Measurements from ENCODE around the gene RBPJ.
A peak's percentile ranks its signal among the peaks of the same experiment; 100 is the strongest.
"Not testable (repeated sequence)": the region's sequence is repeated elsewhere in the genome, so short reads cannot be mapped to it uniquely, and the experiment has no call there.

The RBPJ gene

DNA sequence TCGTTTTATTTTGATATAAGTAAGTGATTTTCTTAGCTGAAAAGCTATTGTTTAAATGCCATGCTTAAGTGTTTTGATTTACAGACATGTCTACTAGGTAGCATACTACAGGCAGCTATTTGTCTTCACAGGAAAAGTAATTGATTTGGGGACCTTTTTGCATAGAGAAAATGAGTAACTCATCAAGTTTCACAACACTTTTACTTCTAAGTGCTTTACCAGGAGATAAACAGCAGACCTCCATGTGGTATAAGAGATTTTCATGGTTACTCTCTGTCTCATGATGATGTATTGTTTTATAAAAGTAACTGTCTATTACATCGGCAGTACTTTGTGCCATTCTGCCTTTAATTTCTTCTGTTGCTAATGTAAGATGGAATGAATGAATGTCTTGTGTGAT lies 28.7 kb downstream of the RBPJ start:
- no peak overlapping the region for H3K4me3 ChIP-seq (ENCODE audit: low read depth, low read length)
- H3K27me3 ChIP-seq (ENCODE audit: control insufficient read depth, insufficient read depth, low read length): no peaks in the 10 kb centered on the region
- no peaks in the 10 kb centered on the region for H3K9me3 ChIP-seq (ENCODE audit: control insufficient read depth, insufficient read depth, low read length)
- no peaks in the 10 kb centered on the region for H3K36me3 ChIP-seq (ENCODE audit: control insufficient read depth, insufficient read depth, low read length)
- peaks cover 11% of the 10 kb centered on the region for H3K4me1 ChIP-seq (ENCODE audit: control insufficient read depth, insufficient read depth, low read length)
- no peak overlapping the region for H3K9ac ChIP-seq (ENCODE audit: low read depth, low read length)

DNA sequence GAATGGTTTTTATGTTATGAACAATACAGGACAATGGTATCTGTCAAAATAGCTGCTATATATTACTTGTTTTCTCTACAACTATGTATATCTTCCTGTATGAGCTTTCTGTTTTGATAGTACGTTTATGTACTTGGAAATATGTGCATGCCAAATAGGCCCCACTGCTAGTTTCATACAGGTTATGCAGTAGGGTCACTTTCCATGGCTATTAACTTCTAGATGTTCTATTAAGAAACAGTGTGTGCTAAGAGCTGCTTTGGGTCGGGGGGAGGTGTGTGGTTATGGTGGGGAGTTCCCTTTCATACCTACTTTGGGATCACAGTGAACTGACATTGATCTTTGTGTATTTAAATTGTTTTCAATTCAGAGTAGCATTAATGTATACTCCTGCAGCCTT lies 30.9 kb downstream of the RBPJ start:
- H3K36me3 ChIP-seq (ENCODE audit: control insufficient read depth, insufficient read depth, low read length): no peaks in the 10 kb centered on the region
- no peaks in the 10 kb centered on the region for H3K27me3 ChIP-seq (ENCODE audit: control insufficient read depth, insufficient read depth, low read length)
- H3K4me1 ChIP-seq (ENCODE audit: control insufficient read depth, insufficient read depth, low read length): peaks cover 12% of the 10 kb centered on the region
- H3K9ac ChIP-seq (ENCODE audit: low read depth, low read length): no peak overlapping the region
- H3K4me3 ChIP-seq (ENCODE audit: low read depth, low read length): no peak overlapping the region
- H3K9me3 ChIP-seq (ENCODE audit: control insufficient read depth, insufficient read depth, low read length): no peaks in the 10 kb centered on the region

DNA sequence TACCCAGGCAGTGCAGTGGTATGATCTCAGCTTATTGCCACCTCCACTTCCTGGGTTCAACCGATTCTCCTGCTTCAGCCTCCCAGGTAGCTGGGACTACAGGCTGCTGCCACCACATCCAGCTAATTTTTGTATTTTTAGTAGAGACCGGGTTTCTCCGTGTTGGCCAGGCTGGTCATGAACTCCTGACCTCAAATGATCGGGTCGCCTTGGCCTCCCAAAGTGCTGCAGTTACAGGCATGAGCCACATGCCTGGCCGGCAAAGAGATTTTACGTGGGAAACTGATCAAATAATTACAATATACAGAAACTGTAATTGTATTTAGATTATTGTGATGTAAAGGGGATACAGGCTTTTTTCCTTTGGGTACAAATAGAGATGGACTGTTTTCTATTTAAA lies 33.7 kb downstream of the RBPJ start:
- peaks cover 4% of the 10 kb centered on the region for H3K4me1 ChIP-seq (ENCODE audit: control insufficient read depth, insufficient read depth, low read length)
- H3K9me3 ChIP-seq (ENCODE audit: control insufficient read depth, insufficient read depth, low read length): no peaks in the 10 kb centered on the region
- H3K9ac ChIP-seq (ENCODE audit: low read depth, low read length): no peak overlapping the region
- no peaks in the 10 kb centered on the region for H3K36me3 ChIP-seq (ENCODE audit: control insufficient read depth, insufficient read depth, low read length)
- H3K4me3 ChIP-seq (ENCODE audit: low read depth, low read length): no peak overlapping the region
- H3K27me3 ChIP-seq (ENCODE audit: control insufficient read depth, insufficient read depth, low read length): no peaks in the 10 kb centered on the region

DNA sequence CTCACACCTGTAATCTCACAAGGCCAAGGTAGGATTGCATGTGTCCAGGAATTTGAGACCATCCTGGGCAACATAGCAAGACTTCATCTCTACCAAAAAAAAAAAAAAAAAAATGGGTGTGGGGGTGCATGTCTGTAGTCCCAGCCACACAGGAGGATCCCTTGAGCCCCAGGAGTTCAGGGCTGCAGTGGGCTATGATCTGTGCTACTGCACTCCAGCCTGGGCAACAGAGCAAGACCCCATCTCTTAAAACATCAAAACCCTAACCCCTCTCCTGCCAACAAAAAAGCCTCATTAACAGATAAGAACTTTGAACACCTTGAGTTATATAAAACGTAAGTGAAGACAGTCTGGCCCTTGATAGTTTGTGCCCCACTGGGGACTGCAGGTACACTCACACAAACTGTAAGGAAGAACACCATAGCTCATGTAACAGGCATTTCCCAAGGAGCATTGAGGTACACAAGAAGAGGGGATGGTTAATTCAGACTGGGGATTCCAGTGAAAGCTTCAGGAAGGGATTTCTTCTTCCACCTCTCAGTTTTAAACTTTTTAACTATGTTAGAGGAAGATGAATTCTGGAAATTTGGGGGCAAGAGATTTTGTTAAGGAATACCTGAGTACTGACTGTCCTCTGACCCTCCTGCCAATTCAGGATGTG lies 34.7 kb downstream of the RBPJ start:
- Histone ChIP-seq H3K9me3 (ENCODE audit: control insufficient read depth, insufficient read depth, low read length) (no peaks in the 10 kb centered on the region), H3K9ac (ENCODE audit: low read depth, low read length) (no peak overlapping the region), H3K27me3 (ENCODE audit: control insufficient read depth, insufficient read depth, low read length) (no peaks in the 10 kb centered on the region), H3K4me3 (ENCODE audit: low read depth, low read length) (no peak overlapping the region), H3K36me3 (ENCODE audit: control insufficient read depth, insufficient read depth, low read length) (no peaks in the 10 kb centered on the region), H3K4me1 (ENCODE audit: control insufficient read depth, insufficient read depth, low read length) (peaks cover 10% of the 10 kb centered on the region)

DNA sequence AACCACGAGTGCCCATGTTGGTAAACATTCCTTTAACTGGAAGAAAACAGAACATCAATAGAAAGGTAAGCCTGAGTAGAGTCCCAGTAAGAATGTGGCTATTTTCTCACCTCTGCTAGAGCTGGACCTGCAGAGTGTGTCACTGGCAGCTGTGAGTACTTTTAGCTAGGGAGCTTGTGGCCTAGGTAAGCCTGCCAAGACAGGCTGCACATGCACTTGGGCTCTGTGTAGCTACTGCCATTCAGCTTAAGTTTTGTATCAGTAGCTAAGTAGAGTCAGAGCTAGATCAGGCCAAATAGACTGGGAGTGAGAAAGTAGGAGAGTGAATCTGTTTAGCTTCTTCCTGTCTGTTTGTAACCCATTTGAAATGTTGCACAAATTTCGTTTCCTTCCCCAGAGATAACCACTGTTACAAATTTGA lies 35.3 kb downstream of the RBPJ start:
- Histone ChIP-seq H3K36me3 (ENCODE audit: control insufficient read depth, insufficient read depth, low read length) (no peaks in the 10 kb centered on the region), H3K4me3 (ENCODE audit: low read depth, low read length) (no peak overlapping the region), H3K27me3 (ENCODE audit: control insufficient read depth, insufficient read depth, low read length) (no peaks in the 10 kb centered on the region), H3K4me1 (ENCODE audit: control insufficient read depth, insufficient read depth, low read length) (peaks cover 10% of the 10 kb centered on the region), H3K9ac (ENCODE audit: low read depth, low read length) (no peak overlapping the region), H3K9me3 (ENCODE audit: control insufficient read depth, insufficient read depth, low read length) (no peaks in the 10 kb centered on the region)

DNA sequence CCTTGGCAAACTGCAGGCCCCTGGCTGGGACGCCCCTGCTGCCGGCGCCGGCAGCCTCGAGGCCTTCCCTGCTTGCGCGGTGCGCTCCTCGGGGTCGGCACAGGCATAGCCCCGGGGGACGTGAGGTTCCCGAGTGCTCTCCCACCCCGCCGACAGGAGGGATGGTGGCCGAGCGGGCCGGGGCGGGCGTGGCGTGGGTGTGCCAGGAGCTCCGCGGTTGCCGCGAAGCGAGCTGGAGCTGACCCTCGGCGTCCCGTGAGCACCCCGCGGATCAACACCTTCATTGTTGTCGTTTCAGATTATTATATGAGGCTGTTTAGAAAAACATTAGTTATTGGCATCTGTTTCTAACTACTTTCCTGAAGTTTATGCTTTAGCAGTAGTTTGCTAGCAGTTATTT lies 38.7 kb downstream of the RBPJ start:
- not testable (repeated sequence) for H3K9me3 ChIP-seq (ENCODE audit: control insufficient read depth, insufficient read depth, low read length); H3K27me3 ChIP-seq (ENCODE audit: control insufficient read depth, insufficient read depth, low read length); H3K36me3 ChIP-seq (ENCODE audit: control insufficient read depth, insufficient read depth, low read length); H3K9ac ChIP-seq (ENCODE audit: low read depth, low read length)
- peaks cover 10% of the 10 kb centered on the region for H3K4me1 ChIP-seq (ENCODE audit: control insufficient read depth, insufficient read depth, low read length)
- H3K4me3 ChIP-seq (ENCODE audit: low read depth, low read length): peak overlapping the region; percentile 14

DNA sequence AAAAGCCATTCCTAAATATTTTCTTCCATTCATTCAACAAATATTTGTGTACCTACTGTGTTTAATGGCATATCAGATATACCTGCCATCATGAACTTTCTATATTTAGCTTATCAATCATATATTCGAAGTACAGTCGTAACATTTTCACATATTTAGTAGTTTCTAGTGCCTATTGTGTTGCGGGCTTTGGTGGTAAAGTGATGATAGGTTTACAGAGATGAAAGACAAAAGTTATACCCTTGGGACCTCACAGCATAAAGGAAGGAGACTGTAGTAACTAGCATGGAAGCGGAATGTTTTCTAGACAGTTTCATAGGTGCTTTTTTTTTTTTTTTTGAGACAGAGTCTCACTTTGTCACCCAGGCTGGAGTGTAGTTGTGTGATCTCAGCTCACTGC lies 39.5 kb downstream of the RBPJ start:
- Histone ChIP-seq H3K4me3 (ENCODE audit: low read depth, low read length) (no peak overlapping the region), H3K36me3 (ENCODE audit: control insufficient read depth, insufficient read depth, low read length) (no peaks in the 10 kb centered on the region), H3K9ac (ENCODE audit: low read depth, low read length) (no peak overlapping the region), H3K27me3 (ENCODE audit: control insufficient read depth, insufficient read depth, low read length) (no peaks in the 10 kb centered on the region), H3K9me3 (ENCODE audit: control insufficient read depth, insufficient read depth, low read length) (no peaks in the 10 kb centered on the region), H3K4me1 (ENCODE audit: control insufficient read depth, insufficient read depth, low read length) (peaks cover 10% of the 10 kb centered on the region)

DNA sequence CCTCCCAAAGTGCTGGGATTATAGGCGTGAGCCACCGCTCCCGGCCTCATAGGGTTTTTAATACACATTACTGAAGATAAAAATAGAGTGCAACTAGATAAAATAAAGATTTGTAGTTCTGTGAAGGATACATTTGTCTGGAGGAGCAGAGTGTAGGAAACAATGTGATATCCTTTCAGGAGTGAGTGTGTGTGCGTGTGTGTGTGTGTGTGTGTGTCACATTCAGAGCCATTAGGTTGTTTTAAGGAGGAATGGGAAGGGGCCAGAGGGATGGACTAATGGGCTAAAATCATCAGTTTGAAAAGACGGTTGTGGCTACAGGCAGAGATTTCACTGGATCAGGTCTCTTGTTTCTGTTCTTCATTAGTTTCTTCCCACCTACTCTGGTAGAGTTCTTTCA lies 40.0 kb downstream of the RBPJ start:
- no peaks in the 10 kb centered on the region for H3K27me3 ChIP-seq (ENCODE audit: control insufficient read depth, insufficient read depth, low read length)
- H3K9ac ChIP-seq (ENCODE audit: low read depth, low read length): no peak overlapping the region
- H3K9me3 ChIP-seq (ENCODE audit: control insufficient read depth, insufficient read depth, low read length): no peaks in the 10 kb centered on the region
- no peaks in the 10 kb centered on the region for H3K36me3 ChIP-seq (ENCODE audit: control insufficient read depth, insufficient read depth, low read length)
- H3K4me3 ChIP-seq (ENCODE audit: low read depth, low read length): no peak overlapping the region
- peaks cover 6% of the 10 kb centered on the region for H3K4me1 ChIP-seq (ENCODE audit: control insufficient read depth, insufficient read depth, low read length)

DNA sequence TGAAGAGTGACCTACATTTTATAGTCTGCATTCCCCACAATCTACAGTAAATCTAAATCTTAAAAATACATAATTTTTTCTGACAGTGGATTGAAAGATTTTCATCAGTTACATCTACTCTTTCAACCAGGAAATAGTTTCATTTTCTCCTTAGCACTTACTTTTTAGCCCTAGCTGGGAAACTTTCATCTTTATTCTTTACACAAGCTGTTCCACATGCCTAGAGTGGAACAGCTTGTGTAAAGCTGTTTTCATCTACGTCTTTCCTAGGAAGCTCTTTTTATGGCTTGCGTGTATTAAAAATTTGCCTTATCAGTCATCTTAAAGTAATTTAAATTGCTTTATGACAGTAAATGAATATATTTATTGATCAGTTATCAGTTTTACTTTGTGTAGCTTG lies 40.5 kb downstream of the RBPJ start:
- H3K36me3 ChIP-seq (ENCODE audit: control insufficient read depth, insufficient read depth, low read length): no peaks in the 10 kb centered on the region
- no peak overlapping the region for H3K9ac ChIP-seq (ENCODE audit: low read depth, low read length)
- peaks cover 6% of the 10 kb centered on the region for H3K4me1 ChIP-seq (ENCODE audit: control insufficient read depth, insufficient read depth, low read length)
- H3K9me3 ChIP-seq (ENCODE audit: control insufficient read depth, insufficient read depth, low read length): no peaks in the 10 kb centered on the region
- H3K4me3 ChIP-seq (ENCODE audit: low read depth, low read length): no peak overlapping the region
- no peaks in the 10 kb centered on the region for H3K27me3 ChIP-seq (ENCODE audit: control insufficient read depth, insufficient read depth, low read length)

DNA sequence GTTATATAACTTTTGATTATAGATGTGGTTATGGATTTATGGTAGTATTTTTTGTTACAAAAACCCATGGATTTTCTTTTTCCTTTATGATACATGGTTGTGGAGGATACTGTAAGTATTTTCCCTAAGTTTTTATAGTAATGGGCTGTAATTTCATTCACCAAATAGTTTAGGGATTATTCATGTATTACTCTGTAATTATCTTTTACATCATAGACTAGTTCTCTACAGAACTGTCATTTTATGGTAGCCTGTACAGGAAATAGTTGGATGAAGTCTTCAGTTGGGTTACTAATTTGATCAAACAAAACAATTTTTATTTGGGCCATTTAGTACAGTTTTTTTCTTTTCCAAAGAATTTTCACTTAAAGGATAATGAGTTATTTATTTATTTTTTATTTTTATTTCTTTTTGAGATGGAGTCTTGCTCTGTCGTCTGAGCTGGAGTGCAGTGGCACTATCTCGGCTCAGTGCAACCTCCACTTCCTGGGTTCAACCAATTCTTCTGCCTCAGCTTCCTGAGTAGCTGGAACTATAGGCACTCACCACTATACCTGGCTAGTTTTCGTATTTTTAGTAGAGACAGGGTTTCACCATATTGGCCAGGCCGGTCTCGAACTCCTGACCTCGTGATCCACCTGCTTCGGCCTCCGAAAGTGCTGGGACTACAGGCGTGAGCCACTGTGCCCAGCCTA lies 42.1 kb downstream of the RBPJ start:
- Histone ChIP-seq H3K9ac (ENCODE audit: low read depth, low read length) (no peak overlapping the region), H3K4me3 (ENCODE audit: low read depth, low read length) (no peak overlapping the region), H3K9me3 (ENCODE audit: control insufficient read depth, insufficient read depth, low read length) (no peaks in the 10 kb centered on the region), H3K4me1 (ENCODE audit: control insufficient read depth, insufficient read depth, low read length) (peaks cover 10% of the 10 kb centered on the region), H3K36me3 (ENCODE audit: control insufficient read depth, insufficient read depth, low read length) (no peaks in the 10 kb centered on the region), H3K27me3 (ENCODE audit: control insufficient read depth, insufficient read depth, low read length) (no peaks in the 10 kb centered on the region)

DNA sequence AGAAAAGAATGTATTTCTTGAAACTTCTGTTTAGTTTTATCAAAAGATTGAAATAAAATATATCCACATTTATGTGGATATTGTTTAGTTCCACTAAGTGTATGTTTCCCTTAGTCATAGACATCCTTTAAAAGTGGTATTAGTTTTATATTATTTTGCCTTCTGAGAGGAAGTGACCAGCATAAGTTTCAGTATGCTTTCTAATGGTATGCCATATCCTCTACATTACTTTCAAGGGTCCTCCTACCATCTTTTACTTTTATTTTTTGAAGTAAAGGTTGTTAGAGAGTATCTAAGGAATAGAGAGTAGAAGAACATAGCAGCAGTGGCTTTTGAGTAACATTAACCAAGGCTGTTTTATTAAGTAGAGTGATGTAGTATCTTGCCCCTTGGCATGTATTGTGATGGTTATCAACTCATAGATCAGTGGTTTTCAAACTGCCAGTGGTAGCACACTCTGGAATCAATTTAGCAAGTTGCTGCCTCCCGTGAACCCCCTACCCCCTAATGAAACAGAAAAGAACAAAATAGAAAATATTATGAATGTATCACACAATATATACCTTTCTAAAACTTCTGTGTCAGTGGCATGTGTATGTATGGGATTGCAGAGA lies 44.8 kb downstream of the RBPJ start:
- H3K36me3 ChIP-seq (ENCODE audit: control insufficient read depth, insufficient read depth, low read length): no peaks in the 10 kb centered on the region

DNA sequence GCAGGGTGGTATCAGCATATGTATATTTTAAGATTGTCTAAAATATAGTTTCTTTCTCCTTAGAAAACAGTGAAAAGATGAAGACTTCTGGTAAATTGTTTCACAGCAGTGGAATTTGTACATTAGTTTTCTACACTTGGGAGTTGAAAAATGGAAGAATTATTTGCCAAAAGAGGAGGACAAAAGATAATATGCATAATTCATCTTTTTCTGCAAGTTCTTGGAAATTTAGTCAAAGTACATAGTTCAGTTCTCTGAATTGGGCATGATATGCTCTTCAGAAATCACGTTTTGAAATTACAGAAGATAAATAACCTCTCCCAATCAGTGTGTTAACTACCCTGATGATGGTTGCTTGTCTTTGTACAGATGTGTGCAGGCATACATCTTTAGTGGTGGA lies 47.0 kb downstream of the RBPJ start:
- Histone ChIP-seq H3K4me1 (ENCODE audit: control insufficient read depth, insufficient read depth, low read length) (peaks cover 23% of the 10 kb centered on the region), H3K36me3 (ENCODE audit: control insufficient read depth, insufficient read depth, low read length) (no peaks in the 10 kb centered on the region), H3K9ac (ENCODE audit: low read depth, low read length) (no peak overlapping the region), H3K27me3 (ENCODE audit: control insufficient read depth, insufficient read depth, low read length) (no peaks in the 10 kb centered on the region), H3K4me3 (ENCODE audit: low read depth, low read length) (no peak overlapping the region), H3K9me3 (ENCODE audit: control insufficient read depth, insufficient read depth, low read length) (no peaks in the 10 kb centered on the region)

More for the DNA sequence above, 44.8 kb downstream of the RBPJ start:
- no peaks in the 10 kb centered on the region for H3K9me3 ChIP-seq (ENCODE audit: control insufficient read depth, insufficient read depth, low read length)
- H3K4me3 ChIP-seq (ENCODE audit: low read depth, low read length): no peak overlapping the region
- H3K4me1 ChIP-seq (ENCODE audit: control insufficient read depth, insufficient read depth, low read length): peaks cover 15% of the 10 kb centered on the region
- no peak overlapping the region for H3K9ac ChIP-seq (ENCODE audit: low read depth, low read length)
- no peaks in the 10 kb centered on the region for H3K27me3 ChIP-seq (ENCODE audit: control insufficient read depth, insufficient read depth, low read length)
